ENCODE measurements around the gene DAB2.

DNA sequence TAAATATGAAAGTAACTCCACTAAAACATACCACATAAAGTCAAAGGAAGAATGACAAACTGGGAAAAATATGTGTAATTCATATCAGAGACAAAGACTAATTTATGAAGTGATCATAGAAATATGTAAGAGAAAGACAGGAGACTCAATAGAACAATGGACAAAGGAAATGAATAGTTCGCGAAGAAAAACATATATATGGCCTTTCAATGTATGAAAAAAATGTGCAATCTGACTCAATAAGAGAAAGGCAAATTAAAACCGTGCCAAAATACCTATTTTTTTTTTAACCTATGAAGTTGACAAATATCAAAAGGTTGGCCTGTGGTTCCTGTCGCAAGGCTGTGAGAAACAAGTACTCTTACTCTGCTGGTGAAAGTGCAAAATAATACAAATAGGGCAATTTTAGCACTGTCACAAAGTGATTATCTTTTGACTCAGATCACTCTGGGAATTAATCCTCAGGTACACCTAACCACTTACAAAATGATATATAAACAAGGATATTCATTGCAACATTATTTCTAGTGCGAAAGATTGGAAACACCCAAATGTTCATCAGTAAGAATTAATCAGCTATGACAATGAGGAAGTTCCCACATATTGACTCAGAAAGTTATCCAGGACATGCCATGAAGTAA is 64.2 kb downstream of the DAB2 start:
- TF ChIP-seq, protein P1, sequence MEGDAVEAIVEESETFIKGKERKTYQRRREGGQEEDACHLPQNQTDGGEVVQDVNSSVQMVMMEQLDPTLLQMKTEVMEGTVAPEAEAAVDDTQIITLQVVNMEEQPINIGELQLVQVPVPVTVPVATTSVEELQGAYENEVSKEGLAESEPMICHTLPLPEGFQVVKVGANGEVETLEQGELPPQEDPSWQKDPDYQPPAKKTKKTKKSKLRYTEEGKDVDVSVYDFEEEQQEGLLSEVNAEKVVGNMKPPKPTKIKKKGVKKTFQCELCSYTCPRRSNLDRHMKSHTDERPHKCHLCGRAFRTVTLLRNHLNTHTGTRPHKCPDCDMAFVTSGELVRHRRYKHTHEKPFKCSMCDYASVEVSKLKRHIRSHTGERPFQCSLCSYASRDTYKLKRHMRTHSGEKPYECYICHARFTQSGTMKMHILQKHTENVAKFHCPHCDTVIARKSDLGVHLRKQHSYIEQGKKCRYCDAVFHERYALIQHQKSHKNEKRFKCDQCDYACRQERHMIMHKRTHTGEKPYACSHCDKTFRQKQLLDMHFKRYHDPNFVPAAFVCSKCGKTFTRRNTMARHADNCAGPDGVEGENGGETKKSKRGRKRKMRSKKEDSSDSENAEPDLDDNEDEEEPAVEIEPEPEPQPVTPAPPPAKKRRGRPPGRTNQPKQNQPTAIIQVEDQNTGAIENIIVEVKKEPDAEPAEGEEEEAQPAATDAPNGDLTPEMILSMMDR (IDR thresholded peaks at IDR 0.05): no peak
- no peak for TF ChIP-seq POLR2AphosphoS5 (IDR thresholded peaks at IDR 0.05)

Measured in gastroesophageal sphincter (tissue), 3 donors.